ENCODE data around the gene JARID2. TPM values are rescaled to one million over a fixed set of nuclear protein-coding genes. Genes with fewer than 3 reads are reported as not detected.

JARID2 gene
- total RNA-seq, 1 experiment from 2014 or later, result 6.0 TPM

DNA sequence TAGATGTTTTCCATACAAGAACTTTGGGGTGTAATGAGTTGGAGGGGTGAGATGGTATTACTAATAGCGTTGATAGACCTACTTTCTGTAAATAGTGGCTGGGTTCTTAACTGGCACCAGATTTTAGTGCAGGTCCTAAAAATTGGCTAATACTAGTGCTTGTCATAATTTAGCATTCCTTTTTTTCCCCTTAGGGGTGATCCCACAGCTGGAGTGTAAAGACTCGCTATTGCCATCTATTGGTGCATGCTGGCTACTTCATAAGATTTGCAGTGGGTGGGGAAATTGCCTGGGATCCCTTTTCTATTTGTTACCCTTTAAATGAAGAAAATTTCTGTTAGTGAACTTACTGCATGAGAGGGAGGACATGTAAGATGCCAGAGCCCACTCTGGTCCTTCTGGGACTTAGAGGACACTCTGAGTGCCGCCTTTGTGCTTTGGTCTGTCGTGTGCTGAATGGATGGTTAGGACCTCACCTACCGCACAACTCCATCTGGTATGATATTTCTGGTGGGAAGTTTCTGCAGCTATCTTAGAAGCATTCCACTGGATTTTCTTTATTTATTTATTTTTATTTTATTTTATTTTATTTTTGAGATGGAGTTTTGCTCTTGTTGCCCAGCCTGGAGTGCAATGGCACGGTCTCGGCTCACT is 195.5 kb downstream of the JARID2 start:
- no TSS peak for BruUV-seq (replicated peaks)
- CTCF ChIA-PET, result no interaction called here

GRCh38 chr6:15441981-15442380 is 196.1 kb downstream of the JARID2 start:
- no TSS peak for BruUV-seq (replicated peaks)
- H3K36me3 ChIP-seq (ENCODE audit: control insufficient read depth, insufficient read depth, low read length), result no peaks in the 10 kb centered on the region
- ChIA-PET POLR2A (no interaction called here), CTCF (interaction anchor here (0.7 kb wide), 1 partner anchor 1313 kb away, joined by 3 read pairs; no protein-coding TSS in a partner anchor)
- intact Hi-C loops (cut with micrococcal nuclease; ENCODE audit: unreplicated experiment), result no loop called here
- H3K27me3 ChIP-seq (ENCODE audit: control insufficient read depth, insufficient read depth, low read length), result no peaks in the 10 kb centered on the region
- no peak overlapping the region for H3K27ac ChIP-seq (ENCODE audit: low read length)
- H3K4me1 ChIP-seq (ENCODE audit: control insufficient read depth, insufficient read depth, low read length), result peaks cover 9% of the 10 kb centered on the region; the same call in 1 of the 2 replicates
- no peak for DNase-seq (ENCODE audit: low read depth, low spot score)
- no peak overlapping the region for H3K4me3 ChIP-seq (ENCODE audit: low read depth in 2 of 2, low read length in 2 of 2)
- no peaks in the 10 kb centered on the region for H3K9me3 ChIP-seq (ENCODE audit: control insufficient read depth, insufficient read depth, low read depth, low read length)
- no peak for ATAC-seq
- TF ChIP-seq, protein P1, sequence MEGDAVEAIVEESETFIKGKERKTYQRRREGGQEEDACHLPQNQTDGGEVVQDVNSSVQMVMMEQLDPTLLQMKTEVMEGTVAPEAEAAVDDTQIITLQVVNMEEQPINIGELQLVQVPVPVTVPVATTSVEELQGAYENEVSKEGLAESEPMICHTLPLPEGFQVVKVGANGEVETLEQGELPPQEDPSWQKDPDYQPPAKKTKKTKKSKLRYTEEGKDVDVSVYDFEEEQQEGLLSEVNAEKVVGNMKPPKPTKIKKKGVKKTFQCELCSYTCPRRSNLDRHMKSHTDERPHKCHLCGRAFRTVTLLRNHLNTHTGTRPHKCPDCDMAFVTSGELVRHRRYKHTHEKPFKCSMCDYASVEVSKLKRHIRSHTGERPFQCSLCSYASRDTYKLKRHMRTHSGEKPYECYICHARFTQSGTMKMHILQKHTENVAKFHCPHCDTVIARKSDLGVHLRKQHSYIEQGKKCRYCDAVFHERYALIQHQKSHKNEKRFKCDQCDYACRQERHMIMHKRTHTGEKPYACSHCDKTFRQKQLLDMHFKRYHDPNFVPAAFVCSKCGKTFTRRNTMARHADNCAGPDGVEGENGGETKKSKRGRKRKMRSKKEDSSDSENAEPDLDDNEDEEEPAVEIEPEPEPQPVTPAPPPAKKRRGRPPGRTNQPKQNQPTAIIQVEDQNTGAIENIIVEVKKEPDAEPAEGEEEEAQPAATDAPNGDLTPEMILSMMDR (IDR thresholded peaks at IDR 0.05), result no peak
- TF ChIP-seq TCF7L2 (IDR thresholded peaks at IDR 0.05; ENCODE audit: low read depth, low read length), result no peak
- TF ChIP-seq POLR2AphosphoS5 (IDR thresholded peaks at IDR 0.05; ENCODE audit: low read depth, low read length), result no peak
- TF ChIP-seq REST (IDR thresholded peaks at IDR 0.05; ENCODE audit: insufficient read depth in 1 of 2, low read depth in 2 of 2, low read length in 1 of 2), result no peak
- TF ChIP-seq SIN3A (IDR thresholded peaks at IDR 0.05; ENCODE audit: borderline replicate concordance, insufficient read depth, low read depth, low read length), result no peak
- in situ Hi-C loops (cut with HindIII; ENCODE audit: low pct_unique_long_range_greater_than_20kb, low sequenced_read_pairs), result no loop called here

More for the DNA sequence above, 195.5 kb downstream of the JARID2 start:
- POLR2A ChIA-PET, result no interaction called here
- no peaks in the 10 kb centered on the region for H3K27me3 ChIP-seq (ENCODE audit: control insufficient read depth, insufficient read depth, low read length)
- H3K27ac ChIP-seq (ENCODE audit: low read length), result no peak overlapping the region
- intact Hi-C loops (cut with micrococcal nuclease; ENCODE audit: unreplicated experiment), result no loop called here
- in situ Hi-C loops (cut with HindIII; ENCODE audit: low pct_unique_long_range_greater_than_20kb, low sequenced_read_pairs), result no loop called here
- no peaks in the 10 kb centered on the region for H3K9me3 ChIP-seq (ENCODE audit: control insufficient read depth, insufficient read depth, low read depth, low read length)
- DNase-seq (ENCODE audit: low read depth, low spot score) (peak; percentile 28), ATAC-seq (peak; percentile 75)
- H3K4me3 ChIP-seq (ENCODE audit: low read depth in 2 of 2, low read length in 2 of 2), result no peak overlapping the region
- no peaks in the 10 kb centered on the region for H3K36me3 ChIP-seq (ENCODE audit: control insufficient read depth, insufficient read depth, low read length)
- H3K4me1 ChIP-seq (ENCODE audit: control insufficient read depth, insufficient read depth, low read length), result peaks cover 9% of the 10 kb centered on the region; the same call in 1 of the 2 replicates
- TF ChIP-seq TCF7L2 (IDR thresholded peaks at IDR 0.05; ENCODE audit: low read depth, low read length), result no peak
- TF ChIP-seq, protein P1 (IDR thresholded peaks at IDR 0.05), result peak; percentile 87
